ENCODE measurements around the gene ZNG1A.
"Not testable (repeated sequence)": the region's sequence is repeated elsewhere in the genome, so short reads cannot be mapped to it uniquely, and the experiment has no call there.

GRCh38 chr9:117144-117994, 61.5 kb downstream of the ZNG1A start:
- not testable (repeated sequence) for TF ChIP-seq EZH2 (IDR thresholded peaks at IDR 0.05; ENCODE audit: borderline replicate concordance, low read length); CTCF (IDR thresholded peaks at IDR 0.05; ENCODE audit: low read length)

Measured in OCI-LY1 (cell line).